GM12865 (cell line): Measurements from ENCODE around the gene CD81.

Experiments used
- DNase-seq: peaks from one replicate; pipeline ENCODE4 v3.0.0; 2010; ENCODE audit warnings: low read depth
- H3K4me3 ChIP-seq: 2 replicates; pipeline ENCODE4 v1.5.1; 2011; ENCODE audit warnings: mild to moderate bottlenecking, low read depth, low read length, control low read depth
- CTCF ChIP-seq: IDR thresholded peaks from 2 replicates; pipeline ENCODE4 v1.5.1; 2011; ENCODE audit warnings: low read length, control low read depth, low read depth, inconsistent platforms; ENCODE audit not compliant: insufficient read depth; ENCODE audit errors: missing control alignments

CD81 gene

GRCh38 chr11:2440646-2441045 lies 63.5 kb downstream of the CD81 start:
- no peak for TF ChIP-seq CTCF
- no peak for DNase-seq
- H3K4me3 ChIP-seq: no peak overlapping the region

- TF ChIP-seq CTCF: no peak
- no peak overlapping the region for H3K4me3 ChIP-seq
- no peak for DNase-seq
These were observed 64.1 kb downstream of the CD81 start for GRCh38 chr11:2441171-2441570.

GRCh38 chr11:2442589-2442988 lies 65.5 kb downstream of the CD81 start:
- no peak overlapping the region for H3K4me3 ChIP-seq
- no peak for TF ChIP-seq CTCF
- no peak for DNase-seq

GRCh38 chr11:2443406-2443805 lies 66.3 kb downstream of the CD81 start:
- no peak overlapping the region for H3K4me3 ChIP-seq
- no peak for TF ChIP-seq CTCF
- DNase-seq: no peak

GRCh38 chr11:2443881-2444820 lies 67.0 kb downstream of the CD81 start, which contains the start of gene TRPM5:
TRPM5 (minus strand) TSS chr11:2444514; CDS start chr11:2423036, 21,478 bp downstream.
- H3K4me3 ChIP-seq: no peak within 1 kb of the TSS
- no peak for DNase-seq
- no peak for TF ChIP-seq CTCF

GRCh38 chr11:2444821-2445745 lies 68.0 kb downstream of the CD81 start, which contains the start of gene KCNQ1:
KCNQ1 (plus strand) TSS chr11:2445008; CDS start chr11:2445099, 91 bp downstream.
- TF ChIP-seq CTCF: no peak
- peak; percentile 28 for DNase-seq
- no peak within 1 kb of the TSS for H3K4me3 ChIP-seq
